SK-N-SH (cell line): ENCODE results near the gene MFNG. TPM values are rescaled to one million over a fixed set of nuclear protein-coding genes. Genes with fewer than 3 reads are reported as not detected.

Experiments
- CTCF ChIA-PET: fragments of 300-600, 350-600 bp; formaldehyde crosslinking; extraction: SDS; loops from one replicate; lab custom pipeline; 2021; lab: Yijun Ruan, JAX
- POLR2A ChIA-PET: fragments of 350-600 bp; sonication (Branson Sonifier 250); formaldehyde crosslinking; extraction: SDS; loops from one replicate; lab custom pipeline; 2020; ENCODE audit warnings: antibody characterized with exemption, inconsistent platforms; lab: Yijun Ruan, JAX
- DNase-seq: peaks from one replicate; pipeline ENCODE4 v3.0.0; 2012
- H2AFZ ChIP-seq: fragments of 200-600 bp; sonication (generic); 2 replicates; pipeline ENCODE4 v1.8.1; 2016; ENCODE audit warnings: antibody characterized with exemption, mild to moderate bottlenecking, low read depth
- H3F3A ChIP-seq: fragments of 200-600 bp; sonication (generic); replicated peaks from 2 replicates; pipeline ENCODE3; 2016; ENCODE audit warnings: antibody characterized with exemption, mild to moderate bottlenecking; ENCODE audit not compliant: insufficient read depth
- H3K27ac ChIP-seq, 2 experiments: fragments of 200-500 bp in 1 of 2; fragments of 200-600 bp in 1 of 2; sonication (Bioruptor generic) in 1 of 2; sonication (generic), shearing (Covaris generic) in 1 of 2; 2 replicates each; pipeline versions ENCODE4 v1.5.1 to v1.6.1; 2014 to 2016; ENCODE audit warnings: low read depth in 2 of 2, inconsistent platforms in 1 of 2, low read length in 1 of 2, mild to moderate bottlenecking in 1 of 2, mixed read lengths in 1 of 2
- H3K27me3 ChIP-seq: fragments of 200-600 bp; sonication (generic), shearing (Covaris generic); 2 replicates; pipeline ENCODE4 v1.6.1; 2016; ENCODE audit warnings: mixed run types; ENCODE audit not compliant: insufficient read depth
- H3K36me3 ChIP-seq, 2 experiments: fragments of 200-500 bp in 1 of 2; fragments of 200-600 bp in 1 of 2; sonication (Bioruptor generic) in 1 of 2; sonication (generic) in 1 of 2; replicated peaks in 1 of 2; 2 replicates each; pipeline versions ENCODE3 to v1.5.1; 2014 to 2016; ENCODE audit warnings: low read length in 1 of 2, mild to moderate bottlenecking in 1 of 2; ENCODE audit not compliant: insufficient read depth in 2 of 2, control insufficient read depth in 1 of 2
- H3K4me1 ChIP-seq, 2 experiments: fragments of 200-500 bp in 1 of 2; fragments of 200-600 bp in 1 of 2; sonication (Bioruptor generic) in 1 of 2; sonication (generic), shearing (Covaris generic) in 1 of 2; 2 replicates each; pipeline versions ENCODE4 v1.5.1 to v1.6.1; 2014 to 2016; ENCODE audit warnings: low read depth in 1 of 2, low read length in 1 of 2, mixed run types in 1 of 2; ENCODE audit not compliant: insufficient read depth in 2 of 2, control insufficient read depth in 1 of 2
- H3K4me2 ChIP-seq: fragments of 200-600 bp; sonication (generic), shearing (Covaris generic); 2 replicates; pipeline ENCODE4 v1.6.1; 2017; ENCODE audit warnings: mixed run types
- H3K4me3 ChIP-seq, 2 experiments: fragments of 200-500 bp in 1 of 2; fragments of 200-600 bp in 1 of 2; sonication (Bioruptor generic) in 1 of 2; sonication (generic), shearing (Covaris generic) in 1 of 2; 2 replicates each; pipeline versions ENCODE4 v1.5.1 to v1.8.1; 2014 to 2016; ENCODE audit warnings: low read depth in 2 of 2, inconsistent platforms in 1 of 2, low read length in 1 of 2, mild to moderate bottlenecking in 1 of 2, mixed read lengths in 1 of 2, moderate library complexity in 1 of 2
- H3K79me2 ChIP-seq: fragments of 200-600 bp; sonication (generic); 2 replicates; pipeline ENCODE4 v1.8.1; 2017; ENCODE audit warnings: mild to moderate bottlenecking; ENCODE audit not compliant: insufficient read depth
- H3K9ac ChIP-seq: fragments of 200-600 bp; sonication (generic); 2 replicates; pipeline ENCODE4 v1.6.1; 2017; ENCODE audit warnings: mixed run types
- H3K9me2 ChIP-seq: fragments of 200-600 bp; sonication (generic); 2 replicates; pipeline ENCODE4 v1.6.1; 2017; ENCODE audit warnings: mixed run types
- H3K9me3 ChIP-seq: fragments of 200-600 bp; sonication (generic); 2 replicates; pipeline ENCODE4 v1.6.1; 2017; ENCODE audit warnings: mixed run types, mild to moderate bottlenecking, moderate library complexity
- H4K20me1 ChIP-seq: fragments of 200-600 bp; sonication (generic); 2 replicates; pipeline ENCODE4 v1.6.1; 2017; ENCODE audit warnings: mild to moderate bottlenecking, mixed run types; ENCODE audit not compliant: insufficient read depth
- ELF1 ChIP-seq: IDR thresholded peaks from 2 replicates; pipeline ENCODE4 v1.4.0; 2012
- EZH2phosphoT487 ChIP-seq: fragments of 200-600 bp; sonication (generic); IDR thresholded peaks from 2 replicates; pipeline ENCODE4 v1.6.1; 2017; ENCODE audit warnings: low read depth, mixed run types, mild to moderate bottlenecking, antibody characterized with exemption, moderate library complexity, borderline replicate concordance
- FOSL2 ChIP-seq: IDR thresholded peaks from 2 replicates; pipeline ENCODE4 v1.4.0; 2012; ENCODE audit warnings: low read depth, mild to moderate bottlenecking, moderate library complexity, borderline replicate concordance
- FOXM1 ChIP-seq: IDR thresholded peaks from 2 replicates; pipeline ENCODE4 v1.4.0; 2012; ENCODE audit warnings: low read depth, mild to moderate bottlenecking
- GATA2 ChIP-seq: sonication (generic); formaldehyde crosslinking; IDR thresholded peaks from 2 replicates; pipeline ENCODE4 v1.5.0; 2020; ENCODE audit warnings: mild to moderate bottlenecking, missing genetic modification reagents
- IRF3 ChIP-seq: fragments of 150-350 bp; IDR thresholded peaks from 2 replicates; pipeline ENCODE4 v1.6.1; 2016; ENCODE audit warnings: mild to moderate bottlenecking, low read depth, low read length
- JUND ChIP-seq: IDR thresholded peaks from 2 replicates; pipeline ENCODE4 v1.4.0; 2012
- MXI1 ChIP-seq: IDR thresholded peaks from 2 replicates; pipeline ENCODE4 v1.6.1; 2012; ENCODE audit warnings: mild to moderate bottlenecking, low read depth, low read length, improper control_type of control experiment
- PBX3 ChIP-seq: IDR thresholded peaks from 2 replicates; pipeline ENCODE4; 2012
- RAD21 ChIP-seq: IDR thresholded peaks from 2 replicates; pipeline ENCODE4 v1.6.1; 2012; ENCODE audit warnings: mild to moderate bottlenecking, low read length
- RCOR1 ChIP-seq: fragments of 150-350 bp; IDR thresholded peaks from 2 replicates; pipeline ENCODE4 v1.6.1; 2017; ENCODE audit warnings: antibody characterized with exemption, low read length
- REST ChIP-seq: IDR thresholded peaks from 2 replicates; pipeline ENCODE4 v1.6.1; 2012; ENCODE audit warnings: mild to moderate bottlenecking, low read depth, low read length, moderate library complexity
- SIN3A ChIP-seq: IDR thresholded peaks from 2 replicates; pipeline ENCODE4 v1.6.1; 2012; ENCODE audit warnings: low read depth, mild to moderate bottlenecking, low read length, moderate library complexity, borderline replicate concordance
- SMC3 ChIP-seq: IDR thresholded peaks from 2 replicates; pipeline ENCODE4 v1.6.1; 2012; ENCODE audit warnings: low read depth, low read length, improper control_type of control experiment
- TEAD4 ChIP-seq: IDR thresholded peaks from 2 replicates; pipeline ENCODE4 v1.4.0; 2012; ENCODE audit warnings: mild to moderate bottlenecking, borderline replicate concordance; ENCODE audit not compliant: insufficient read depth
- WGBS: methylation state at CpG from one replicate; pipeline ENCODE4 v1.1.6; 2017; ENCODE audit warnings: low lambda C conversion rate; 5-methylcytosine and 5-hydroxymethylcytosine counted together
- polyA plus RNA-seq, 3 experiments: library from polyadenylated mRNA; depleted of rRNA; stranded (reverse); fragments of >200 nt; gene quantifications; 2 replicates each; pipeline ENCODE4 v1.2.3, GENCODE V29; 2012
- TF ChIP-seq, protein P1 (sequence below): fragments of 200-600 bp; sonication (generic); IDR thresholded peaks from 2 replicates; pipeline ENCODE4 v1.6.1; 2017; ENCODE audit warnings: antibody characterized with exemption, mild to moderate bottlenecking, moderate library complexity

MFNG gene
- polyA plus RNA-seq, 1 of the 3 experiments (the other 2 are of a cell fraction) = 0.18 TPM

DNA sequence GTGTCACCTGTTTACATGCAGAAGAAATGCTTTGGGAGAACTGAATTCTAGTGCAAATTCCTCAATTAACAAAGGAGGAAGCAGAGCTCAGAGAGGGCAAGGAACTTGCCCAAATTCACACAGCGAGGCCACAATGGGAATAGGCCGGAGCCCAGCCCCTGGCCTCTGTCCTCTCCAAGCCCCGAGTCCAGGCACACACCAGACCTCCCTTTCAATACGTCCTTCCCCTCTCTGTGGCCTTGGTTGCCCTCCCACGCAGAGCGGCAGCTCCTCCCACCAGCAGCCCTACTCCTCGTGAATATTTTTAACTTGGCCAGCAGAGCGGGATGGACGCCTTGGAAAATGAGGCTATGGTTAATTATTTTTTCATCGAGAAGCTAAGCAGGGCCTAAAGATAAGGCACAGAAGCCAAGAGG lies 34.6 kb upstream of the MFNG start:
- Histone ChIP-seq H3K27me3 (no peaks in the 10 kb centered on the region), H3K4me1 (peaks cover 9 to 14% of the 10 kb centered on the region in 2 experiments; a peak in 3 of 4 replicates), H3K79me2 (peaks cover 8% of the 10 kb centered on the region), H3K4me2 (no peak overlapping the region), H3K9ac (no peak overlapping the region), H3K27ac (no peak overlapping the region), H3K4me3 (no peak overlapping the region), H3K9me3 (no peaks in the 10 kb centered on the region), H3K9me2 (no peaks in the 10 kb centered on the region), H2AFZ (no peak overlapping the region), H4K20me1 (no peaks in the 10 kb centered on the region), H3K36me3 (peaks cover 0 to 8% of the 10 kb centered on the region in 2 experiments), H3F3A (peaks cover 9% of the 10 kb centered on the region)
- ChIA-PET CTCF (interaction anchor here (0.7 to 2.1 kb wide), 3 partner anchors 46 to 50 kb away, joined by 3 to 16 read pairs (median 6); no protein-coding TSS in a partner anchor), POLR2A (no interaction called here)
- TF ChIP-seq FOSL2 = no peak
- TF ChIP-seq IRF3 = no peak
- TF ChIP-seq FOXM1 = no peak
- TF ChIP-seq GATA2 = no peak
- TF ChIP-seq ELF1 = no peak
- TF ChIP-seq MXI1 = no peak
- TF ChIP-seq PBX3 = no peak
- no peak for TF ChIP-seq RAD21
- no peak for TF ChIP-seq REST
- no peak for TF ChIP-seq SMC3
- no peak for TF ChIP-seq EZH2phosphoT487
- no peak for TF ChIP-seq TEAD4
- no peak for TF ChIP-seq SIN3A
- TF ChIP-seq, protein P1, sequence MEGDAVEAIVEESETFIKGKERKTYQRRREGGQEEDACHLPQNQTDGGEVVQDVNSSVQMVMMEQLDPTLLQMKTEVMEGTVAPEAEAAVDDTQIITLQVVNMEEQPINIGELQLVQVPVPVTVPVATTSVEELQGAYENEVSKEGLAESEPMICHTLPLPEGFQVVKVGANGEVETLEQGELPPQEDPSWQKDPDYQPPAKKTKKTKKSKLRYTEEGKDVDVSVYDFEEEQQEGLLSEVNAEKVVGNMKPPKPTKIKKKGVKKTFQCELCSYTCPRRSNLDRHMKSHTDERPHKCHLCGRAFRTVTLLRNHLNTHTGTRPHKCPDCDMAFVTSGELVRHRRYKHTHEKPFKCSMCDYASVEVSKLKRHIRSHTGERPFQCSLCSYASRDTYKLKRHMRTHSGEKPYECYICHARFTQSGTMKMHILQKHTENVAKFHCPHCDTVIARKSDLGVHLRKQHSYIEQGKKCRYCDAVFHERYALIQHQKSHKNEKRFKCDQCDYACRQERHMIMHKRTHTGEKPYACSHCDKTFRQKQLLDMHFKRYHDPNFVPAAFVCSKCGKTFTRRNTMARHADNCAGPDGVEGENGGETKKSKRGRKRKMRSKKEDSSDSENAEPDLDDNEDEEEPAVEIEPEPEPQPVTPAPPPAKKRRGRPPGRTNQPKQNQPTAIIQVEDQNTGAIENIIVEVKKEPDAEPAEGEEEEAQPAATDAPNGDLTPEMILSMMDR = no peak
- TF ChIP-seq RCOR1 = no peak
- TF ChIP-seq JUND = no peak
- DNase-seq = no peak
- 74% methylated on average over 8 of the region's 10 CpGs for WGBS
